ENCODE data around the gene TCTN1. TPM values are rescaled to one million over a fixed set of nuclear protein-coding genes. Genes with fewer than 3 reads are reported as not detected.
"Not testable (repeated sequence)": the region's sequence is repeated elsewhere in the genome, so short reads cannot be mapped to it uniquely, and the experiment has no call there.

The TCTN1 gene
- total RNA-seq, 1 experiment from 2014 or later = 42.8 TPM

DNA sequence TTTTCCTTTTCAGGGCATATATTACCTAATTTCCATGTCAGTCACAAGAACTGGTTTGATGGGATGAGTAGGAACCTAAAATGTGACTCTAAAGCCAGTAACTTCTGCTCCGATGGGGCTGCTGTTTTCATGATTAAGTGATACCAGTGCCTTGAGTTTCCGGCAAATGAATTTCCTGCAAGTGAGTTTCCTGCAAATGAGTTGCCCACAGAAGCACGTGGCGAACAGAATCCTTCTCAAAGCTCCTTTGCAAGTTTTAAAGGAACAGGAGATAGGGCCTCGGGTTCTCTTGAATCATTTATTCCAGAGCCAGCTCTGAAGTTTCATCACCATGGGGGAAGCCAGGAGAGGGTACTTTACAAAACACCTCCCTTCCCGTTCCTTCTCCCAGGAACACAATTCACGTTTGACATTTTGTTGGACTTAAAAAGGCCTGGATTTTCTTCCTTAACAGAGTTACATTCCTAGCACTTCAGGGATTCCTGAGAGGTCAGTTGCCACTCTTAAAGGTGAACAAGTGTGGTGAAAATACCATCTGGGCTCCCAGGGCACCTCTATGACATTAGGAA lies 28.6 kb upstream of the TCTN1 start:
- DNase-seq (ENCODE audit: low read depth) = no peak

DNA sequence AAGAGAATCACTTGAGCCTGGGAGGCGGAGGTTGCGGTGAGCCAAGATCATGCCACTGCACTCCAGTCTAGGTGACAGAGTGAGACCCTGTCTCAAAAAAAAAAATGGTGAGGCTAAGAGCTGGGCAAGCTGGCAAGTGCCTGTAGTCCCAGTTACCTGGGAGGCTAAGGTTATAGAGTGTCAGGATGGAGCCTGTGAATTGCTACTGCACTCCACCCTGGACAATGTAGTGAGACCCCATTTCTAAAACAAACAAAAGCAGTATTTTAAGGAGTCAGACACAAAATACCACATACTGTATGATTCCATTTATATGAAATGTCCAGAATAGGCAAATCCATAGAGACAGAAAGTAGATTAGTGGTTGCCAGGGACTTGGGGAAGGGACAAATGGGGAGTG lies 26.8 kb upstream of the TCTN1 start:
- not testable (repeated sequence) for DNase-seq (ENCODE audit: low read depth)

DNA sequence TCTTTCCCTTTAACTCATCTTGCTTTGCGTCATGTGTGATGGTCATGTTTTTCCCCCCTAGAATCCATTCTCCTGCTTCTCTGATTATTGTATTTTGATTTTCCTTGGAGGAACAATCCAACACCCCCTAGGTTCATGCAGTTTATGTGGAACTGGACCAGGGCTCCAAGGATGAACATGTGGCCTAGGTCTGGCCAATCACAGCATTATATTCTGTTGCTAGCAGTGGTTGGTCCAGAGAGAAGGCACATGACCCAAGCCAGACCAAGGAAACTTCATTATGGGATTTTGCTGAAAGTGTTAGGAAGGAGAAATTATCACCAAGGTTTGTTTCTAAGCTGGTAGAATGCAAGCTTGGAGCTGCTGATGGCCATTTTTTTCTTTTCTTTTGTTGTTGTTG lies 23.9 kb upstream of the TCTN1 start:
- no peak for DNase-seq (ENCODE audit: low read depth)

DNA sequence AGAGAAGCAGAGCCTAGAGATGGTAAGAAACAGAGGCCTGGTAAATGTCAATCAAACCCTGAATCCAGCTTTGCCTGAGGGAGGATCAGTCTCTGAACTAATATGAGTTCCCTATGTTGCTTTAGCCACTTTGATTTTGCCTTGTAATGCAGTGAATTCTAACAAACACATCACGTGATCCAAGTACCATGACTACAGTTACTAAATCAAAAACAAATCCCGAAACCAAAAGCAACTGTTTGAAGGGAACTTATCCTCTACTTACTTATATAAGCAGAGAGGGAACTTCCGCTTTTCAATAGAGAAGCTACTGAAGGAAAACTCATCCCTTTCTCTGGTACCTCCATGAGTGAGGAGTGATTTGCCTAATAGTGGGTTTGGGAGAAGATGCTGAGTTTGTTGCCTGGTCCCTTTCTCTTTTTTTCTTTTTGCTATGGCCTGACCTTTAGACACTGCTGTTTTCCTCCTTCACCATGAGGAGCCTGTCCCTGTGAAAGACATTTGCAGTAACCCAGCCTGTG lies 23.1 kb upstream of the TCTN1 start:
- DNase-seq (ENCODE audit: low read depth) = peak; percentile 32

DNA sequence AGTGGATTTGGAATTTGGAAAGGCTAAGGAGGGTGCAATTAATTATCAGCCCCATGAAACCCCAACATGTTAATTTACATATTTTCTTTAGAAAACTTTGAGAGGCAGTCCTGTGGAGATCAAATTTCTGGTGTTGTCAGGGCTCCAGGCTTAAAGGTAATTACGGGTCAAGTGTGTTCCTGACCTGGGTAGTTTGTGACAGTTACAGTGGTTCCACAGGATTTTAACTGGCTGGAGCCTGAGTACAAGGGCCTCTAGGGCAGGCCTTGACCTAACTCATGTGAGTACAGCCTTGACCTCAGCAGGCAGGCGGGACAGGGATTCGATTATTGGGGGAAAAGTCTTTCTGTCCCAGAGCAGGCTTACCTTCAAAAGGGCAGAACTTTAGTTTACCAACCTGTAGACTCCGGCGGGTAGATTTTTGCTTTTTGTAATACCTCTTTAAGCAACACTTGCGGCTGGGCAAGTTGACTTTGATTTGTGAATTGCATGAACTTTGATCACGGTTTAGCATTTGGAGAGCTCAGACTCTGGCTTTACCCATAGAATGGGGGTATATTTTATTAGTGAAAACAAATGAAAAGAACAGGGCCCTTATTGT lies 22.4 kb upstream of the TCTN1 start:
- DNase-seq (ENCODE audit: low read depth) = peak; percentile 15

DNA sequence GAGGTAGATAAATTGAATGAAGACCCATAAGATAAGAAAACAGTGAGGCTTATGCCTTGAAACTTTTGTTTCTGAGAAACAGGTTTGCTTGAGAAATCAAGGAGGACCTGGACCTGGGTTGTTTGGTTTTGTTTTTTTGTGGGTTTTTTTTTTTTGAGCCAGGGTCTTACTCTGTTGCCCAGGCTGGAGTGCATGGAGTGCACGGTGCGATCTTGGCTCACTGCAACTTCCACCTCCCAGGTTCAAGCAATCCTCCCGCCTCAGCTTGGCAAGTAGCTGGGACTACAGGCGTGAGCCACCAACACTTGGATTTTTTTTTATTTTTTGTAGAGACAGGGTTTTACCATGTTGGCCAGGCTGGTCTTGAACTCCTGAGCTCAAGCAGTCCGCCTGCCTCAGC lies 21.9 kb upstream of the TCTN1 start:
- no peak for DNase-seq (ENCODE audit: low read depth)

DNA sequence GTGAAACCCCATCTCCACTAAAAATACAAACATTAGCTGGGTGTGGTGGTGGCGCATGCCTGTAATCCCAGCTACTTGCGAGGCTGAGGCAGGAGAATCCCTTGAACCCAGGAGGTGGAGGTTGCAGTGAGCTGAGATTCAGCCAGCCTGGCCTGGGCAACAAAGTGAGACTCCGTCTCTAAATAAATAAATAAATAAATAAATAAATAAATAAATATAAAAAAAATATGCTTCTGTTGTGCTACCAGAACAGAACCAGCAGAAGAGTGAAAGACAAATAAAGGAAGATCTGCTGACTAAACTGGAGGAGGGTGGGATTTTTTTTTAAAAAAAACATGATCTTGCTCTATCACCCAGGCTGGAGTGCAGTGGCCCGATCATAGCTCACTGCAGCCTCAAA lies 21.0 kb upstream of the TCTN1 start:
- DNase-seq (ENCODE audit: low read depth) = not testable (repeated sequence)

DNA sequence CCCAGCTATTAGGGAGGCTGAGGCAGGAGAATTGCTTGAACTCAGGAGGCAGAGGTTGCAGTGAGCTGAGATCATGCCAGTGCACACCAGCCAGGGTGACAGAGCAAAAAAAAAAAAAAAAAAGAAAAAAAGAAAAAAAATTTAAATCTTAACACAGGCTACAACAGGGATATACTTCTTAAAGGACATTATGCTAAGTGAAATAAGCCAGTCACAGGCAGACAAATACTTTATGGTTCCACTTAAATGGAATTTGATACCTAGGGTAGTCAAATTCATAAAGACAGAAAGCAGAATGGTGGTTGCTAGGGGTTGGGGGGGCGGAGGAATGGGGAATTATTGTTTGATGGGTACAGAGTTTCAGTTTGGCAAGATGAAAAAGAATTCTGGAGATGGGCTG lies 16.0 kb upstream of the TCTN1 start:
- no peak for DNase-seq (ENCODE audit: low read depth)

DNA sequence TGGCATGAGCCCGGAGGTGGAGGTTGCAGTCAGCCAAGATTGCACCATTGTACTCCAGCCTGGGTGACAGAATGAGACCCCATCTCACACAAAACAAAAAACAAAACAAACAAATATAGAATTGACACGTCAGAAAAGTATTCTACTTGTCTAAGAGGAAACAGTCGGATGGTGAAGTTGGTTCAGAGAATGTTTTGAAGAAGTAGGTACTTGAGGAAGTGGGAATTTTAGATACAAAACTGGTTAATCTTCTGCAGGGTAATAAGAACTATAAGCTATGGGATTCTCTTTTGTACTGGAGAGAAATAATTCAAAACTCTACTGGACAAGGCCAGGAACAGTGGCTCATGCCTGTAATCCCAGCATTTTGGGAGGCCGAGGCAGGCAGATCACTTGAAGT lies 14.6 kb upstream of the TCTN1 start:
- DNase-seq (ENCODE audit: low read depth) = no peak

DNA sequence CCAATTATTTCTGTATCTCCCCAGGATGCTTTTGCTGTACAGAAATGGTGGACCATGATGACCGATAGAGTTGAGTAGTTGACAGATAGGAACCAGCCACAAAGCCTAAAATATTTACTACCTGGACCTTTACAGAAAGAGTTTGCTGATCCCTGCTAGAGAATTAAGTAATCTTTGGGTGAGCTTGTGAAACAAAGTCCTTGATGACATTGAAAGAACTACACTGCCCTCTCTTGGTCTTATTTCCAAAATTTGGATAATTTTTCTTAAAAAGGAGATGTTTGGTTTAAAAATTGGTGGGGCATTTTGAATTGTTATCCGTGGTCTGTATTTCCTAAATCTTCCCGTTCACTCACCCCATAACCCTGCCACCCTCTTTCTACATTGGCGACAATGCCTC lies 13.7 kb upstream of the TCTN1 start:
- DNase-seq (ENCODE audit: low read depth) = peak; percentile 63

DNA sequence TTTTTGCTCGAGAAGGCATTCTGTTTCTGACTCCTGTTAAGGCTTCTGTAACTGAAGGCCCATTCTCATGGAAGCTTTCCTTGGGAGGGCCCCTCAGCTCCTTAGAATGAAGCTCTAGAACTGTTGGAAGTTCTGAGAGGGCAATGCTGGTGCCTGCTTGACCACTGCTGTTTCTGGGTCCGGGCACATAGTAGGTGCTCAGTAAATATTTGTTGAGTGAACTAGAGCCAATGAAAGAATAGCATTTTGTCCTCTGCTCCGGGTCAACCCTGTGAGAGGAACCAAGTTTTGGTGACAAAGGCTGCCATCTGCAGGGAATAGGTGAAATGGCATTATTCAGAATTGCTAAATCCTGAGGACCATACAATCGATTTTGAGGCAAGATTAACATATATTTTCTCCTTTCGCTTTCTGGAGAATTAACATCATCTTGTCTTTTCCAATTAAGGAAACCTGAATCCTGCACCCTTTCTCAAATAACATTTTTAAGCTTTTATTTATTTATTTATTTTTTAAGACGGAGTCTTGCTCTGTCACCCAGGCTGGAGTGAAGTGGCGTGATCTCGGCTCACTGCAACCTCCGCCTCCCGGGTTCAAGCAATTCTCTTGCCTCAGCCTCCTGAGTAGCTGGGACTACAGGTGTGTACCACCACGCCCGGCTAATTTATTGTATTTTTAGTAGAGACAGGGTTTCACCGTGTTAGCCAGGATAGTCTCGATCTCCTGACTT lies 11.7 kb upstream of the TCTN1 start:
- DNase-seq (ENCODE audit: low read depth) = peak; percentile 63

DNA sequence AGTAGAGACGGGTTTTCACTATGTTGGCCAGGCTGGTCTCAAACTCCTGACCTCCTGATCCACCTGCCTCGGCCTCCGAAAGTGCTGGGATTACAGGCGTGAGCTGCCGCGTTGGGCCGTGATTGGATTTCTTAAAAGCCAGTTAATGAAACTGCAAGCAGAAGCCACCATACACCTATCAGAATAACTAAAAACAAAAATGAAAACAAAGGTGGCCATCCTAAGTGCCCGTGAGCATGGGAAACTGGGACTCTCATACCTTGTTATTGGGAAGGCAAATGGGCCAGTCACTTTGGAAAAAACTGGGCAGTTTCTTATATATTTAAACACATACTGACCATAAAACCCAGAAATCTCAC lies 7.7 kb upstream of the TCTN1 start:
- no peak for DNase-seq (ENCODE audit: low read depth)

DNA sequence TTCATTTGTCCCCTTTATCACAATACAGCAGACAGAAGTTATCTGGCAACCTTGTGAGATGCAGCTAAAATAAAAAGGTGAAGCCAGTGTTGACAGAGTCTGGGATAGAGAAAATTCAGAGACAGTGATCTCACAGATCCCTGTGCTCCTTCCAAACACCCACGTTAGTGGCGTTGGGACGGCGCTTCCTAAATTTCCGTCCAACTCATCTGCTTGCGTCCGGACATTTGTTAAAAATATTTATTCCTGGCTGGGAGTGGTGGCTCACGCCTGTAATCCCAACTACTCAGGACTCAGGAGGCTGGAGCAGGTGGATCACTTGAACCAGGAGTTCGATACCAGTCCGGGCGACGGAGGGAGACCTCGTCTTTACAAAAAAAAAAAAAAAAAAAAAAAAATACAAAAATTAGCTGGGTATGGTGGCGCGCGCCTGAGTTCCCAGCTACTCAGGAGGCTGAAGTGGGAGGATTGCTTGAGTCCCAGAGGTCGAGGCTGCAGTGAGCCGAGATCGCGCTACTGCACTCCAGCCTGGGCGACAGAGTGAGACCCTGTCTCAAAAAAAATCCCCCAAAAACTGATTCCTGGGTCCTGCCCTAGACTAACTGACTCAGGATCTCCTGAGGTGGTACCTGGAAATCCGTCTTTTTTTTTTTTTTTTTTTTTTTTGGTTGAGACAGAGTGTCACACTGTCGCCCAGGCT lies 708 bp upstream of the TCTN1 start:
- DNase-seq (ENCODE audit: low read depth) = no peak

DNA sequence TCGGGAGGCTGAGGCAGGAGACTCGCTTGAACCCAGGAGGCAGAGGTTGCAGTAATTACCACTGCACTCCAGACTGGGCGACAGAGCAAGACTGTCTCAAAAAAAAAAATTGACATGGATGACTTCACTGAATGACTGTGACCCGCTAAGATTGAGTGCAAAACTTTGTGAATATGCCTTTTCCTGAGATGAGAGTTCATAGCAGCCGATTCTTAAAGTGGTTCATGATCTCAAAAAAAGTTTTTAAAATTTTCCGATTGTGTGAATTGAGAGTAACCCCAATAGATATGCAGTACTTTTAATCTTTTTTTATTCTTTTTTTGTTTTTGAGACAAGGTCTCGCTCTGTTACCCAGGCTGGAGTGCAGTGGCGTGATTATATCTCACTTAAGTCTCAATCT lies 1.2 kb downstream of the TCTN1 start:
- DNase-seq (ENCODE audit: low read depth) = no peak

DNA sequence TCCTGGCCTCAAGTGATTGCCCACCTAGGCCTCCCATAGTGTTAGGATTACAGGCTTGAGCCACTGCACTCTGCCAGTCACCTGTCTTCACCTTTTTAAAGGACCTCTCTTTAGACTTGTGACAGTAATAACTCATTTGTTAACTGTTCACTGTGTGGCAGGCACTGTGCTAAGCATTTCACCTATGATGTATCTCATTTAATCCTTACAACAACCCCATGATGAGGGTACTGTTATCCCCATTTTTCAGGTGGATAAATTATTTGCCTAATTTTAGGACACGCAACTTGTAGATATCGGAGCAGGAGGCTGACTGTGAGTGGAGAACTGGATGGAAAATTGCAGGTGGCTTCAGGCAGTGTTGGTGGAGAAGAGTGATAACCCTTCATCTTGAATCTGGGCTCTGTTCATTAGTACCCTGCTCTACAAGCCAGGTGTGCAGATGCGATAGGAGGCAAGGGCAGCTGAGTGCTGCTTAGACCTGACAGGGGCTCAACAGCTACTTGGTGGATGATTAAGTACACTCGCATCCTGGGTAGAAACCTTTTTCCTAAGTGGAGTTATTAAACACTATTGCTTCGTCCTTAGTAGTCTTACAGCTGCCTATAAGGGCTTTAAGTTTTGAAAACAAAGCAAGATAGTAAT lies 2.7 kb downstream of the TCTN1 start:
- no peak for DNase-seq (ENCODE audit: low read depth)

DNA sequence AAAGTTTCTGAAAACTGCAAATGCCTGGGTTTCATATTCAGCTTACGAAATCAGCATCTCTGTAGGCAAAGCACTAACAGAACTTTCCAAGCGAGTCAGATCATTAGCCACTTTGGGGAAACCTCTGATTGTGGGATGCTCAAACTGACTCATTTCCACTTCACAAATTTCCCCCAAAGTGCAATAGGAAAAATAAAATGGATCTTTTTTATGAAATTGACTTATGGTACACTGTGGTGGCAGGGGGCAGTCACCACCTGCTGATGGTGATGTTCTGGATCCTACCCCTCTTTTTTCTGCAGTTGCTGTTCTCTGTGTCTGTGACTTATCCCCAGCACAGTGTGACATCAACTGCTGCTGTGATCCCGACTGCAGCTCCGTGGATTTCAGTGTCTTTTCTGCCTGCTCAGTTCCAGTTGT lies 5.6 kb downstream of the TCTN1 start:
- peak; percentile 4 for DNase-seq (ENCODE audit: low read depth)

DNA sequence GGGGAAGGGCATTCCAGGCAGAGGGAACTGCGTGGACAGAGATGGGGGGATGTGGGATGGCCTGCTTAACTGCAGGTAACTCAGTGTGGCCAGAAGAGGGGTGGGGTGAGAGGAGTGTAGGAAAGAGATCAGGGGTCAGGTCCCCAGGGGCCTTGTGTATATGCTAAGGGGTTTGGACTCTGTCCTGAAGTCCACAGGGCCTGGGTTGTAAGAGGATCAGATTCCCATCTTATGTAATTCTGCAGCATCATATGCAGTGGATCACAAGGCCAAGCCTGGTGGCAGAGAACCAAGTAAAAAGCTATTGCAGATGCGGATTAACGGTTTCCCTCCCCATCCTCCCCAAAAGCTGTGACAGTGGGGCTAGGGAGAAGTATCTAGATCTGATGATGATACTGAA lies 8.7 kb downstream of the TCTN1 start:
- DNase-seq (ENCODE audit: low read depth) = no peak

DNA sequence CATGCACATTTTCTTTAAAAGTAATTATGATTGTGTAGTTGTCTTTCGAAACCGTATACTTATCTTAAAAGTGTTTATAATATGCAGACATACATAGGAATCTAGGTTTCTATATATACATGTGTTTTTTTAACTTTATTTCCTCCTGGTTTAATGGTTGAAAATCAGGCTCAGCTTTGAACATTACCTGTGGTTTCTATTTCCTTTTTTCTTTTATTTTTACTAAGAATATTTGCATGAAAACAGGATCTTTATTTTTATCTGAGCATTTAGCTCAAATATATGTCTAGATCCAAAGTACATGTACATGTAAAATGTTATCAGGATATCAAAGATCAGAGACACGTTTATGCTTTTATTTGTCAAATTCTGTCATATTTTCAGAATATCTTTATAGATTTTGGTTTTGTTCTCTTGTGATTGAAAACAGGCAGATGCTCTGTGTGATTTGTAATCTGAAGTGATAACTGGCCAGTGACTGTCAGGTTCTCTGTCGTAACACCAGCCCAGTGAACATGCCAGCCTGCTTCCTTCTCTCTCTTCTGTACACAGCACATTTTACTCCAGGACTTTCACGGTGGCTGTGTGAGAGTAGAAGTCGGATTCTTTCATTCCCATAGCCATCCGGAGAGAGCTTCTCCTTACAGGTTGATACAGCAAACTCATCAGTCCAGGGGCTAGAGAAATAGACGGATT lies 13.7 kb downstream of the TCTN1 start:
- DNase-seq (ENCODE audit: low read depth) = no peak

DNA sequence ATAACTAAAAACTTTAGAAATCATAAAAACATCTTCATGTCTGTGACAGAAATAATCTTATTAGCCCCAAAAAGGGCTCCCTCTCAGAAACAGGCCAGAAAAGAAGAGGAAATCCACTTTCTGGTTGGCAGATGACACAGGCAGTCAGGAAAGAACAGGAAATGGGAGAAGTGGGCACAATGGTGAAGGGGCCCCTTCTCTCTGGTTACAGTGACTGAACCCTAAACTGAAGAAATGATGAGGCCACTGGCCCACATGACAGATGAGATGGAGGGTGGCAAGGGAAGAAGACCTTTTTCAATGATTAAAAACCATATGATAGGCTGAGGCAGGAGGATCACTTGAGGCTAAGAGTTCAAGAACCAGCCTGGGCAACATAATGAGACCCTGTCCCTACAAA lies 21.1 kb downstream of the TCTN1 start:
- no peak for DNase-seq (ENCODE audit: low read depth)

DNA sequence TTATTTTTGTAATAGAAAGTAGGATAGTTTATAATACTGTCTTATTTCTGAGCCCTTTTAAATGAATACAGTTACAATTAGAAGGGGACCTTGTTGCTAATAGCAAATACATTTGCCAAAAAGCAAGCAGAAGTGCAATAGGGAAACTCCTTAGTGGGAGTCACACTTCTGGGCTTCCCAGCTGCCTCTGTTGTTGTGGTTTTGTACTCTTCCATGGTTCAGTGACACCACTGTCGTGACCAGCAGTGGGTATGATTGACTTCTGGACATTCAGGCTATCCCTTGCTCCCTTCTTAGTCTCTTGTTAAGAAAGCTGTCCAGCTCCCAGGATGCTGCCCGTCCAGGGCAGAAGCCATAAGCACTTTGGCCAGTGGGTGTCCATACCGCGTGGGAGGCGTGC lies 22.6 kb downstream of the TCTN1 start:
- no peak for DNase-seq (ENCODE audit: low read depth)

DNA sequence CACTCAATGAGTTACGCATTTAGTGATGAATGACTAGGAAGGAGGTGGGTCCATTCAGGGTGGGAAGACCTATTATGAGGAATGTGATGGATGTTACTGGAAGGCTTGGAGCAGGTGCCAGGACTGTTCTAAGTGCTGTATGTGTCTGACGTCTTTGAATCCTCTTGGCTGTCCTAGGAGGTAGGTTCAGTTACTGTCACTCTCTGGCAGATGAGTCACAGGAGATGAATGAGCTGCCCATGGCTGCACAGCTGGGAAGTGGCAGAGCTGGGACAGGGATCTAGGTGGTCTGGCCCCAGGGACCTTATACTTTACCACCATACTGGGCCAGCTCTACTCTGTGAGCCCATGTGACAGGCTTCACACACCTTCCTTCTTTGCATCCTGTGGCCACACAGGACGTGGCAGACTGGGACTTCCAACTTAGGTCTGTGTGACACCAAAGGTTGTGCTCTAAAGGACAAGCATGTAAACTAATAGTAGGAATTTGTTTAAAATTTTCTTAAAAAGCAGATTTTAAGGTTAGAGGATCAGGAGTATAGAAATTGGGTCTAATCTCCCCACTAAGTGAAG lies 24.0 kb downstream of the TCTN1 start:
- DNase-seq (ENCODE audit: low read depth) = peak; percentile 31

Data from M059J (cell line).